ENCODE results near the gene DNAI1. TPM values are rescaled to one million over a fixed set of nuclear protein-coding genes. Genes with fewer than 3 reads are reported as not detected.

Gene DNAI1
- total and polyA plus RNA-seq, 2 of the 13 experiments (the other 11 are each of a cell fraction or from before 2014, with no cell fraction given) = not detected

GRCh38 chr9:34514816-34515215 is 56.2 kb downstream of the DNAI1 start:
- 40% methylated on average over 2 of the region's 3 CpGs for WGBS (ENCODE audit: low lambda C conversion rate)
- POLR2A ChIA-PET = no interaction called here

DNA sequence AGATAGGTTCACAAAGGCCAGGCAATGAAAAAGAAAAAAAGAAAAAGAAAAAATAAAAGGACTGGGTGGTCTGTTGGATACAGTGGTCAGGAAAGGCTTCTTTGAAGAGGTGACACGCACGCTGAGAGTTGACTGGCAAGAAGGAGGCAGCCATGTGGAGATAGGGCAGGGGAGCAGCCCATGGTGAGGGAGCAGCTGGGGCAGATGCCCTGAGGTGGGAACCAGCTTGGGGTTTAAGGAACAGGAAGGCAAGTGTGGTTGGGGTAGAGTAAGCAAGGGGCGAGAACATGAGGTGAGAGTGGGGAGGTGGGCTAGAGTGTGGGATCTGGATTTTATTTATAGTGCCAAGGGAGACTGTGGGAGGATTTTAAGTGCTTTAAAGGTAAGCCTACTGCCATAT is 57.4 kb downstream of the DNAI1 start:
- no peak for DNase-seq (ENCODE audit: low spot score)
- no TSS peak for BruUV-seq (replicated peaks)
- intact Hi-C loops (cut with micrococcal nuclease; ENCODE audit: unreplicated experiment) = no loop called here

More at GRCh38 chr9:34514816-34515215, 56.2 kb downstream of the DNAI1 start:
- CTCF ChIA-PET (ENCODE audit: low intra/inter-chr PET ratio, low total read pairs) = no interaction called here
- Histone ChIP-seq H3K4me2 (ENCODE audit: low read depth, low read length) (no peak overlapping the region), H3K79me2 (ENCODE audit: insufficient read depth, low read length) (no peaks in the 10 kb centered on the region), H3K9me3 (ENCODE audit: low read length) (no peaks in the 10 kb centered on the region), H3K27ac (ENCODE audit: extremely low read length, insufficient read depth, low read length) (no peak overlapping the region), H3K4me1 (ENCODE audit: insufficient read depth, low read length) (peaks cover 16% of the 10 kb centered on the region), H2AFZ (ENCODE audit: low read length) (no peak overlapping the region), H3K4me3 (replicated peaks in 1 of 3; ENCODE audit: insufficient read depth in 1 of 3, low read depth in 2 of 3, low read length in 3 of 3) (no peak overlapping the region), H4K20me1 (ENCODE audit: insufficient read depth, low read length) (no peaks in the 10 kb centered on the region), H3K36me3 (replicated peaks in 1 of 2; ENCODE audit: control insufficient read depth in 1 of 2, insufficient read depth in 2 of 2, low read length in 2 of 2) (no peaks in the 10 kb centered on the region), H3K27me3 (ENCODE audit: control insufficient read depth in 1 of 2, insufficient read depth in 2 of 2, low read length in 2 of 2) (peaks cover 3 to 27% of the 10 kb centered on the region in 2 experiments; a peak in 3 of 5 replicates), H3K9ac (ENCODE audit: insufficient read depth, low read depth, low read length) (no peak overlapping the region)
- intact Hi-C loops (cut with micrococcal nuclease; ENCODE audit: unreplicated experiment) = no loop called here
- no peak for ATAC-seq
- no peak for TF ChIP-seq NFE2L2 (IDR thresholded peaks at IDR 0.05; ENCODE audit: low read length)
- TF ChIP-seq JUN (CRISPR knock-in tag; IDR thresholded peaks at IDR 0.05) = no peak
- TF ChIP-seq FOXM1 (CRISPR knock-in tag; IDR thresholded peaks at IDR 0.05) = no peak
- no peak for TF ChIP-seq ARID2 (CRISPR knock-in tag; IDR thresholded peaks at IDR 0.05; ENCODE audit: borderline replicate concordance)
- BruUV-seq (replicated peaks) = no TSS peak
- no peak for FAIRE-seq
- no peak for DNase-seq (ENCODE audit: low spot score)
- in situ Hi-C loops (cut with HindIII; ENCODE audit: extremely low pct_ligation_motif_present, low pct_unique_long_range_greater_than_20kb) = no loop called here

More for the DNA sequence above, 57.4 kb downstream of the DNAI1 start:
- Histone ChIP-seq H4K20me1 (ENCODE audit: insufficient read depth, low read length) (no peaks in the 10 kb centered on the region), H3K79me2 (ENCODE audit: insufficient read depth, low read length) (no peaks in the 10 kb centered on the region), H3K4me1 (ENCODE audit: insufficient read depth, low read length) (peaks cover 16% of the 10 kb centered on the region), H3K9ac (ENCODE audit: insufficient read depth, low read depth, low read length) (no peak overlapping the region), H3K27me3 (ENCODE audit: control insufficient read depth in 1 of 2, insufficient read depth in 2 of 2, low read length in 2 of 2) (peaks cover 4 to 23% of the 10 kb centered on the region in 2 experiments; a peak in 3 of 5 replicates), H2AFZ (ENCODE audit: low read length) (no peak overlapping the region), H3K9me3 (ENCODE audit: low read length) (no peaks in the 10 kb centered on the region), H3K4me3 (replicated peaks in 1 of 3; ENCODE audit: insufficient read depth in 1 of 3, low read depth in 2 of 3, low read length in 3 of 3) (no peak overlapping the region), H3K4me2 (ENCODE audit: low read depth, low read length) (no peak overlapping the region), H3K27ac (ENCODE audit: extremely low read length, insufficient read depth, low read length) (no peak overlapping the region), H3K36me3 (replicated peaks in 1 of 2; ENCODE audit: control insufficient read depth in 1 of 2, insufficient read depth in 2 of 2, low read length in 2 of 2) (no peaks in the 10 kb centered on the region)
- TF ChIP-seq RNF2 (conservative IDR thresholded peaks at IDR 0.05; ENCODE audit: low read depth) (no peak), MED13 (CRISPR knock-in tag; IDR thresholded peaks at IDR 0.05) (no peak), HDAC1 (CRISPR knock-in tag; IDR thresholded peaks at IDR 0.05) (no peak)
- CTCF ChIA-PET (ENCODE audit: low intra/inter-chr PET ratio, low total read pairs) = no interaction called here
- FAIRE-seq (no peak), ATAC-seq (no peak)
- 72% methylated on average over 3 of the region's 3 CpGs for WGBS (ENCODE audit: low lambda C conversion rate)
- POLR2A ChIA-PET = no interaction called here
- in situ Hi-C loops (cut with HindIII; ENCODE audit: extremely low pct_ligation_motif_present, low pct_unique_long_range_greater_than_20kb) = no loop called here

Measured in HepG2 (cell line).